PC-3 (cell line): ENCODE measurements around the gene HYDIN. TPM values are rescaled to one million over a fixed set of nuclear protein-coding genes. Genes with fewer than 3 reads are reported as not detected.

Experiments
- ATAC-seq: fragments of 200-7000 bp; cut with Tn5 transposase; 2 replicates; pipeline ENCODE4 v1.9.1; 2020; ENCODE audit warnings: mild to moderate bottlenecking, moderate library complexity
- BruUV-seq: library from RNA; stranded (reverse); fragments of 400-500 nt; replicated peaks from 2 replicates; lab custom pipeline; 2021; lab: Mats Ljungman, UMichigan
- CTCF ChIA-PET: fragments of 300-600 bp; sonication (Branson Sonifier 250); formaldehyde crosslinking; loops from one replicate; lab custom pipeline; 2022; ENCODE audit warnings: antibody characterized with exemption; lab: Charles Lee
- POLR2A ChIA-PET: fragments of 300-600 bp; sonication (Branson Sonifier 250); formaldehyde crosslinking; loops from one replicate; lab custom pipeline; 2022; ENCODE audit warnings: antibody characterized with exemption; ENCODE audit not compliant: unreplicated experiment; lab: Charles Lee
- DNase-seq: peaks from one replicate; pipeline ENCODE4 v3.0.0-alpha.2; 2015
- H2AFZ ChIP-seq: fragments of 300-600 bp; sonication (generic); 2 replicates; pipeline ENCODE4 v1.6.0; 2016; ENCODE audit warnings: antibody characterized with exemption, low read length
- H3F3A ChIP-seq: fragments of 300-600 bp; sonication (generic); one replicate; pipeline ENCODE4 v1.6.0; 2017; ENCODE audit warnings: antibody characterized with exemption, low read length, control low read depth, mild to moderate bottlenecking; ENCODE audit not compliant: unreplicated experiment
- H3K27ac ChIP-seq: fragments of 300-600 bp; sonication (generic); 2 replicates; pipeline ENCODE4 v1.5.1; 2016; ENCODE audit warnings: mild to moderate bottlenecking, low read length
- H3K27me3 ChIP-seq: fragments of 300-600 bp; sonication (generic); 2 replicates; pipeline ENCODE4 v1.6.1; 2016; ENCODE audit warnings: low read length, mixed read lengths
- H3K36me3 ChIP-seq: fragments of 300-600 bp; sonication (generic); 2 replicates; pipeline ENCODE4 v1.6.1; 2016; ENCODE audit warnings: low read depth, mixed run types, low read length, mixed read lengths
- H3K4me1 ChIP-seq: fragments of 300-600 bp; sonication (generic); 2 replicates; pipeline ENCODE4 v1.5.1; 2016; ENCODE audit warnings: low read length; ENCODE audit not compliant: insufficient read depth
- H3K4me2 ChIP-seq: fragments of 300-600 bp; sonication (generic); 2 replicates; pipeline ENCODE4 v1.6.0; 2016; ENCODE audit warnings: low read length
- H3K4me3 ChIP-seq: fragments of 300-600 bp; sonication (generic); 2 replicates; pipeline ENCODE4 v1.5.1; 2016; ENCODE audit warnings: mild to moderate bottlenecking, low read length, mixed read lengths
- H3K79me2 ChIP-seq: fragments of 300-600 bp; sonication (generic); 2 replicates; pipeline ENCODE4 v1.6.1; 2017; ENCODE audit warnings: low read length, mixed read lengths
- H3K9ac ChIP-seq: fragments of 300-600 bp; sonication (generic); 2 replicates; pipeline ENCODE4 v1.6.0; 2016; ENCODE audit warnings: mild to moderate bottlenecking, low read length
- H3K9me2 ChIP-seq: fragments of 300-600 bp; sonication (generic); replicated peaks from 2 replicates; pipeline ENCODE4 v1.6.1; 2016; ENCODE audit warnings: mixed run types, low read length, mixed read lengths
- H3K9me3 ChIP-seq: fragments of 300-600 bp; sonication (generic); 2 replicates; pipeline ENCODE4 v1.6.1; 2016; ENCODE audit warnings: low read length, mixed read lengths
- H4K20me1 ChIP-seq: fragments of 300-600 bp; sonication (generic); 2 replicates; pipeline ENCODE4 v1.6.1; 2016; ENCODE audit warnings: low read length, mixed read lengths
- CTCF ChIP-seq: fragments of 300-600 bp; sonication (generic); conservative IDR thresholded peaks from 2 replicates; pipeline ENCODE4 v1.5.1; 2017; ENCODE audit warnings: antibody characterized with exemption, low read depth, mild to moderate bottlenecking, low read length
- EZH2 ChIP-seq: fragments of 300-600 bp; sonication (generic); IDR thresholded peaks from one replicate; pipeline ENCODE4 v1.6.1; 2017; ENCODE audit warnings: antibody characterized with exemption, mild to moderate bottlenecking, low read length; ENCODE audit not compliant: unreplicated experiment
- EZH2phosphoT487 ChIP-seq: fragments of 300-600 bp; sonication (generic); IDR thresholded peaks from 2 replicates; pipeline ENCODE4 v1.6.1; 2018; ENCODE audit warnings: mild to moderate bottlenecking, antibody characterized with exemption, low read length, borderline replicate concordance
- intact Hi-C: fragments of 100-400 bp; cut with micrococcal nuclease; formaldehyde crosslinking; loops from 2 replicates; pipeline ENCODE4 v1.9.0; 2023
- total RNA-seq: library from RNA; depleted of rRNA; stranded (reverse); fragments of >200 nt; gene quantifications from 2 replicates; pipeline ENCODE4 v1.2.3, GENCODE V29; 2014

The HYDIN gene
- total RNA-seq, 1 experiment from 2014 or later, result 0.69 TPM

- no peaks in the 10 kb centered on the region for H4K20me1 ChIP-seq
- no peak overlapping the region for H3K27ac ChIP-seq
- no peaks in the 10 kb centered on the region for H3K9me3 ChIP-seq
- intact Hi-C loops, result no loop called here
- H3K9me2 ChIP-seq, result no peaks in the 10 kb centered on the region
- H3K36me3 ChIP-seq, result peaks cover 20% of the 10 kb centered on the region
- no peaks in the 10 kb centered on the region for H3K4me1 ChIP-seq
- H3F3A ChIP-seq, result no peaks in the 10 kb centered on the region
- POLR2A ChIA-PET, result no interaction called here
- no peak overlapping the region for H3K4me2 ChIP-seq
- H3K4me3 ChIP-seq, result no peak overlapping the region
- ATAC-seq (no peak), DNase-seq (no peak)
- CTCF ChIA-PET, result no interaction called here
- H3K9ac ChIP-seq, result no peak overlapping the region
- no TSS peak for BruUV-seq
- no peaks in the 10 kb centered on the region for H3K27me3 ChIP-seq
- H3K79me2 ChIP-seq, result no peaks in the 10 kb centered on the region
- no peak for TF ChIP-seq EZH2
- H2AFZ ChIP-seq, result no peak overlapping the region
Measured at GRCh38 chr16:70782237-70782636, 448.3 kb downstream of the HYDIN start.

GRCh38 chr16:70781800-70782199, 448.7 kb downstream of the HYDIN start:
- no peaks in the 10 kb centered on the region for H3K9me3 ChIP-seq
- H4K20me1 ChIP-seq, result no peaks in the 10 kb centered on the region
- H3K79me2 ChIP-seq, result no peaks in the 10 kb centered on the region
- no peak overlapping the region for H3K27ac ChIP-seq
- BruUV-seq, result no TSS peak
- H3K9me2 ChIP-seq, result no peaks in the 10 kb centered on the region
- intact Hi-C loops, result no loop called here
- peaks cover 20% of the 10 kb centered on the region for H3K36me3 ChIP-seq
- H3K27me3 ChIP-seq, result no peaks in the 10 kb centered on the region
- TF ChIP-seq CTCF, result no peak
- TF ChIP-seq EZH2phosphoT487, result no peak
- TF ChIP-seq EZH2, result no peak
- H3K4me2 ChIP-seq, result no peak overlapping the region
- no peak for ATAC-seq
- H2AFZ ChIP-seq, result no peak overlapping the region
- DNase-seq, result no peak
- no peak overlapping the region for H3K9ac ChIP-seq
- CTCF ChIA-PET, result no interaction called here
- no peaks in the 10 kb centered on the region for H3K4me1 ChIP-seq
- H3F3A ChIP-seq, result no peaks in the 10 kb centered on the region
- no peak overlapping the region for H3K4me3 ChIP-seq
- POLR2A ChIA-PET, result no interaction called here

- Histone ChIP-seq H3K79me2 (no peaks in the 10 kb centered on the region), H2AFZ (no peak overlapping the region), H3K9ac (no peak overlapping the region), H3K27me3 (no peaks in the 10 kb centered on the region), H3K27ac (no peak overlapping the region), H3K4me1 (no peaks in the 10 kb centered on the region), H3F3A (no peaks in the 10 kb centered on the region), H3K9me3 (no peaks in the 10 kb centered on the region), H3K4me3 (no peak overlapping the region), H3K9me2 (no peaks in the 10 kb centered on the region), H4K20me1 (no peaks in the 10 kb centered on the region), H3K36me3 (peaks cover 20% of the 10 kb centered on the region), H3K4me2 (no peak overlapping the region)
- CTCF ChIA-PET, result no interaction called here
- no TSS peak for BruUV-seq
- POLR2A ChIA-PET, result no interaction called here
- intact Hi-C loops, result no loop called here
- DNase-seq (no peak), ATAC-seq (no peak)
- TF ChIP-seq CTCF (no peak), EZH2phosphoT487 (no peak), EZH2 (no peak)
Measured at GRCh38 chr16:70780546-70780945, 450.0 kb downstream of the HYDIN start.
